Esophagus (tissue), 2 donors: ENCODE measurements around the gene DHX15. TPM values are rescaled to one million over a fixed set of nuclear protein-coding genes. Genes with fewer than 3 reads are reported as not detected.

ENCODE experiments used
- H3K27ac ChIP-seq, 2 donors: one replicate each; pipeline ENCODE4 v1.5.1; 2013; ENCODE audit warnings: low read depth in 2 of 2, mild to moderate bottlenecking in 2 of 2, inconsistent platforms in 1 of 2, low read length in 1 of 2, moderate library complexity in 1 of 2
- H3K27me3 ChIP-seq, 2 donors: one replicate each; pipeline ENCODE4 v1.6.1; 2013; ENCODE audit warnings: low read length in 2 of 2, control low read depth in 1 of 2, mild to moderate bottlenecking in 1 of 2; ENCODE audit not compliant: insufficient read depth in 2 of 2, control insufficient read depth in 1 of 2
- H3K36me3 ChIP-seq, 2 donors: one replicate each; pipeline ENCODE4 v1.6.1; 2013; ENCODE audit warnings: low read length in 1 of 2; ENCODE audit not compliant: control insufficient read depth in 2 of 2, insufficient read depth in 2 of 2
- H3K4me1 ChIP-seq, 2 donors: one replicate each; pipeline ENCODE4 v1.6.1; 2013; ENCODE audit warnings: low read length in 1 of 2; ENCODE audit not compliant: control insufficient read depth in 2 of 2, insufficient read depth in 2 of 2
- H3K4me3 ChIP-seq, 2 donors: one replicate each; pipeline ENCODE4 v1.5.1; 2013; ENCODE audit warnings: low read length in 2 of 2, mild to moderate bottlenecking in 2 of 2, low read depth in 1 of 2, moderate library complexity in 1 of 2
- H3K9me3 ChIP-seq, 2 donors: one replicate each; pipeline ENCODE4 v1.6.1; 2013; ENCODE audit warnings: mild to moderate bottlenecking in 2 of 2, low read depth in 1 of 2, low read length in 1 of 2, moderate library complexity in 1 of 2; ENCODE audit not compliant: control insufficient read depth in 2 of 2, insufficient read depth in 1 of 2
- WGBS, 2 donors: extraction: QIAGEN DNeasy Blood & Tissue Kit; methylation state at CpG; one replicate each; pipeline ENCODE4 v1.1.7; 2013; 5-methylcytosine and 5-hydroxymethylcytosine counted together
- polyA plus RNA-seq, 2 donors: library from polyadenylated mRNA; stranded (reverse); fragments of 200-250 nt; gene quantifications; one replicate each; pipeline ENCODE4 v1.2.3, GENCODE V29; 2013
- donor health status: healthy with polysubstance abuse.
- donor health status: Bipolar disorder and iron deficiency.

The DHX15 gene
- polyA plus RNA-seq, 2 donors = 43.5 to 59.3 TPM

DNA sequence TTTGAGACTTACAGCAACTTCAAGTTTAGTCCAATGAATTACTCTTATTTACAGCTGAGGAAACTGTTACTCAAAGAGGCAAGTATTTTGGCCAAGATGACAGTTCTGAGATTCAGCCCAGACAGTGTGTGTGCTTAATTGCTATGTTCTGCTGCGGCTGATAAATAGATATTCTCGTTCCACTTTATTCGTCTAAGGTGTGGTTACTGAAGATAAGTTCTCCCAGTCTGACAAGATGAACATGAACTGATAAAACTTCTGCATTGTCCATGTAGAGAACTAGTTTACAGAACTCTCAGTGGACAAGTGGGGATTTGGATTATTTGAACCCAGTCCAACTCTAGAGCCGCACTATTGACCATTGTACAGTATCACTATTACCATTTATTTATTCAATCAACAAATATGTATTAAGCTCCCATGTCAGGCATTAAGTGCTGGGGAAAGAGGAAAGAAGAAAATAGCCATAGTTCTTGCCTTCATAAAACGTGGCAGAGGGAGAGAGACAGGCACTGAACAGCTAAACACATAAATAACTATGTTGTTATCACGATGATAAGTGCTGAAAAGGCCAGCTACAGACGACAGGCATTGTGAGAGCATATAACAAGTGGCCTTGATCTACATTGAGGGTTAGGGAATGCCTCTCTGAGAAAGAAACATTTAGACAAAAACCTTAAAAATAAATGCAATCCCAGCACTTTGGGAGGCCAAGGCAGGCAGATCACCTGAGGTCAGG lies 4.0 kb upstream of the DHX15 start:
- no peaks in the 10 kb centered on the region for H3K36me3 ChIP-seq
- H3K27me3 ChIP-seq = no peaks in the 10 kb centered on the region
- H3K9me3 ChIP-seq = peaks cover 0 to 2% of the 10 kb centered on the region in 2 donors
- WGBS, 2 donors = 55 to 82% methylated on average over 7 of the region's 7 CpGs
- no peaks in the 10 kb centered on the region for H3K4me1 ChIP-seq
- no peak overlapping the region for H3K4me3 ChIP-seq
- no peak overlapping the region for H3K27ac ChIP-seq

DNA sequence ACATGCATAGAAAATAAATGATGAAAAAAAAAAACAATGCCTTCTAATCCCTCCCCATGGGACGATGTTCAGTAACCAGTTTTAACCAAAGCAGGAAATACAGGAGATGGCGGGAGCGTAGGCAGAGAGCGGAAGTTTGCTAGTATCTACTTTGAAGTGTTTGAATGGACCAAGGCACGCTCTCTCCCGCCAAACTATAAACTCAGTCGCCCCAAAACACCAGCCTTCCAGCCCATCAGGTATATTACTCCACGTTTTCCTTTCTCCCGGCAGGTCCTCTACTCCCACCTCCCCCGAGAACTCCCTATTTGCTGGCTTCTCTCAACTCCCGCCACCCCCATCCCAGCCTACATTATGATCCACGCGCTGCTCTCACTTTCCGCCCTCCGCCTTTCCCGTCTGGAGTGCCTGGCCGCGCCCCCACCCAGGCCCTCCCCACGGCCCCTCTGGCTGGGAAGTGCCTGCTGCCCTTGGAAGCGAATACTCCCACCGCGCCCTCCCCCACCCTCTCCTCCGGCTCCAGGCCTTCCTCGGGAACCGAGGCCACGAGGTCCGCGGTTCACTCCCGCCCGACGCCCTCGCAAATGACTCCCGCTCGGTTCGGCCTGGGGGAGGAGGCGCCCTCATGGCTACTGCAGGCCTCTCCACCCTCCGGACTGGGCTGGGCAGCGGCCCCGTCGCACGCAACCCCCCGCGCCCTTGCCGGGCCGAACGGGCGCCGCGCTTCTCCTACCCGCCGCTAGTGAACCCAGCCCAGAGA lies 723 bp downstream of the DHX15 start:
- peak overlapping the region; percentile 98 to 100 for H3K4me3 ChIP-seq
- peaks cover 0 to 3% of the 10 kb centered on the region in 2 donors for H3K4me1 ChIP-seq
- WGBS, 2 donors = 0 to 2% methylated on average over 35 to 51 of the region's 51 CpGs
- no peaks in the 10 kb centered on the region for H3K36me3 ChIP-seq
- H3K27ac ChIP-seq = peak overlapping the region; percentile 94 to 98
- H3K27me3 ChIP-seq = no peaks in the 10 kb centered on the region
- no peaks in the 10 kb centered on the region for H3K9me3 ChIP-seq

DNA sequence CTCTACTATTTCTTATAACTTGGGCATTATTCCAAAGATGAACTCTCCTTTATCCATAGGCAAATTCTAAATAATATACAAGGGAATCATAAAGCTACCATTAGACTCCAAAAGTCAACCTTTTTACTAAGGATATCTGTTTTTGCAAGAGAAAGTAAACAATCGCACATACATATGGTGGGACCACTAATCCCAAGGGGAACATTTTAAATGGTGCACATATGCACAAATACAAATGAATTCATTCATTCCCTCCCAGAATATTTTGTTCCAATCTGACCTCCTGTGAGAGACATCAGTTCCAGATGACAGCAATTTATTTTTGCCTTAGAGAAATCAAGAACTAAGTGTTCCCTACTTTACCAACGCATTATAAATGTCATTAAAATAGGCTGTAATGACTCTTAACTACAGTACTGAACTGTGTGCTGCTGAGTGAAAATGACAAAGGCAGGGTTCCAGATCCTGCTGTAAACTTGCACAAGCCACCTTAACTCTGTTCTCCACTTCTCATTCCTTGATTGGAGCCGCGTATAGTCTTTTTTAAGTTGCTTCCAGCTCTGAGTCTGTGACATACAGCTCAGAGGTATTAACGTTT lies 2.0 kb downstream of the DHX15 start:
- Histone ChIP-seq H3K27me3 (no peaks in the 10 kb centered on the region), H3K9me3 (no peaks in the 10 kb centered on the region), H3K4me3 (peak overlapping the region in 1 of 2 donors; percentile 98), H3K36me3 (no peaks in the 10 kb centered on the region), H3K4me1 (peaks cover 0 to 3% of the 10 kb centered on the region in 2 donors), H3K27ac (peak overlapping the region; percentile 15 to 54)
- WGBS, 2 donors = 10 to 11% methylated on average over 5 of the region's 5 CpGs

DNA sequence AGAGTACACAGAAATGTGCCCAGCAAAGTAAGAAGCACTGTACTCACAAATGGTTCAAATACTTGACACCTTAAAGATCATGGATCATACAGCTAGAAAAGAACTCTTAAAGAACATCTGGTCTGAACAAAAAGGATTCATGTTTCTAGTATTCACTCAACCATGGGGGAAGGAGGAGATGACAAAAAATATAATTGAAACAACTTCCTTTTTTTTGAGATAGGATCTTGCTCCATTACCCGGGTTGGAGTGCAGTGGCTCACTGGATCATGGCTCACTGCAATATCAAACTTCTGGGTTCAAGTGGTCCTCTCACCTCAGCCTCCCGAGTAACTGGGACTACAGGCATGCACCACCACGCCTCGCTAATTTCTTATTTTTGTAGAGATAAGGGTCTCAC lies 6.0 kb downstream of the DHX15 start:
- Histone ChIP-seq H3K9me3 (no peaks in the 10 kb centered on the region), H3K4me3 (no peak overlapping the region), H3K27me3 (no peaks in the 10 kb centered on the region), H3K4me1 (peaks cover 0 to 3% of the 10 kb centered on the region in 2 donors), H3K27ac (no peak overlapping the region), H3K36me3 (peaks cover 4 to 7% of the 10 kb centered on the region in 2 donors)
- 80 to 83% methylated on average over 4 of the region's 4 CpGs for WGBS, 2 donors

DNA sequence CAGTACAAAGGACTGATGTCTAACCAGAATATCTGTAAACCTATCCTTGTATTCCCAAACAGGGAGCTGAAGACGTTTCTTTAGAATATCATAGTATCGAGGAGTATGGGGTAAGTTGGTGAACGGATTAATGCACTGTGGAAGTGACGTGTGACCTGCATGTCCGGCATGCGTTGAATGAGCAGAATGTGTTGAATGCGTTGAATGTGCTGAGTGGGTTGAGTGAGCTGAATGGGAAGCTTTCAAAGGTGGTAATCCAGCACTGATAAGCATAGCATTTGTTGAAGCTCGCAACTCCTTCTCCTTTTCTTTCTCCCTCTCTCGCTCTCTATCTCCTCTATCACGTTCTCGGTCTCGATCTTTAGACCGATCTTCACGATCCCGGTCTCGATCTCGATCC lies 8.1 kb downstream of the DHX15 start:
- Histone ChIP-seq H3K27me3 (no peaks in the 10 kb centered on the region), H3K9me3 (no peaks in the 10 kb centered on the region), H3K4me1 (peaks cover 0 to 3% of the 10 kb centered on the region in 2 donors), H3K27ac (no peak overlapping the region), H3K4me3 (no peak overlapping the region), H3K36me3 (peaks cover 7% of the 10 kb centered on the region in 2 donors)
- 95 to 96% methylated on average over 17 of the region's 17 CpGs for WGBS, 2 donors

DNA sequence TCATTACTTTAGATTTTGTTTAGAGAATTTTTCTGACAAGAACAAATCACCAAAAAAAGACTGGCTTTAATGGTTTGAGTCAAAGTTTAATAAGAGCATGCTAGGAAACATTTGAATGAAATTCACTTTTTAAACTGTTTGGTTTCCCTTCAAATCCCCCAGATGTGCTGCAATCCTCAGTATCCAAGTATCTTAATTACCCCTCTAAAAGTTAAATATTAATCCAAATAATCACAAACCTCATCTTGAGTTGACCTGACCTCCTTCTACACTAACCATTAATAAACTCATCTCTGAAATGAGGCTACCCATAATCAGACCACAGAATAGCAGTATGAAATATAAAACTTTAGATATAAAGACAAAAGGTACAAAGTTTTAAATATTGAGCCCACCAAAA lies 10.1 kb downstream of the DHX15 start:
- no peak overlapping the region for H3K4me3 ChIP-seq
- no peaks in the 10 kb centered on the region for H3K9me3 ChIP-seq
- H3K27me3 ChIP-seq = no peaks in the 10 kb centered on the region
- no peak overlapping the region for H3K27ac ChIP-seq
- no peaks in the 10 kb centered on the region for H3K4me1 ChIP-seq
- peaks cover 7 to 9% of the 10 kb centered on the region in 2 donors for H3K36me3 ChIP-seq

DNA sequence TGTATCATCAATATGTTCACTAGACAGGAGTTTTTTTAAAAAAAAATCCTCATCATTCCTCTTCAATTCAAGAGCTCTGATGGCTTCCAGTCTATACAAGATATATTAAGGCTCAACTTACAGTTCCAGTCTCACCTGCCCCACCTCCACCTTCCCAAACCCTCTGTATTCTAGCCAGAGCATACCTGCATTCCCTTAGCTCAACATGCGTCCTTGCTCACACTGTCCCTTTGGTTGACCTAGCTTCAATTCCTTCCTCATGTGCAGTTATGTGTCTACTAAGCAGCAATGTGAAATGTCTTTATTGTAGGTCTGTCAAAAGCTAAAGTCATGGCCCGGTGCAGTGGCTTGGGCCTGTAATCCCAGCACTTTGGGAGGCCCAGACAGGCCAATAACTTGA lies 10.8 kb downstream of the DHX15 start:
- WGBS, 2 donors = 44 to 49% methylated on average over 2 of the region's 2 CpGs
- H3K4me1 ChIP-seq = no peaks in the 10 kb centered on the region
- no peaks in the 10 kb centered on the region for H3K9me3 ChIP-seq
- H3K4me3 ChIP-seq = no peak overlapping the region
- no peak overlapping the region for H3K27ac ChIP-seq
- H3K27me3 ChIP-seq = no peaks in the 10 kb centered on the region
- H3K36me3 ChIP-seq = peaks cover 7 to 9% of the 10 kb centered on the region in 2 donors

DNA sequence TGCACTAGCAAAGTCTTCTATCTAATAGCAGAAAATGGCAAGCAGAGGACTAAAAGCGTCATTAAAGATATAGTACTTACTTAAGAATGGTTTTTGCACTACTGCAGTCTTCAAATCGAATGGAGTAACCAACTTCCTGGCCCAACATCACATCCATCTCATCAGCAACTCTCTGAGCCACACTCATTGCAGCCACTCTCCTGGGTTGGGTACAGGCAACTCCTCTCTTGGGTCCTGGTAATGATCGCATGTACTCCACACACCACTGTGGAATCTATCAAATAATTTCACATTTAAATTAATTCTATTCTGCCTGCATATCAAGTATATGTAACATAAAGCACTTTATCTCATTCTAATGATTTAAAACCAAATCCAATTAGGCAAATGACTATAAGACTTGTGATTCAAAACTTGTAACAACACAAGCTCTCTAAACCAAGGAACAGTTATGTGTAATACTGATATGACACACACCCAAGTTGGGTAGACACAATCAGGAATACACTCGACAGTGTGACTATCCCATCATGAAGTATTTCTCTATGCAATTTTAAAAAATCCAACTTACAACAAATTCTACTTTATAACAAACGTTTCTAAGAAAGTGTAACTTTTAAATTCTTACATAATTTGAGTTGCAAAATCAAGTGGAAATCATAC lies 13.6 kb downstream of the DHX15 start:
- Histone ChIP-seq H3K9me3 (no peaks in the 10 kb centered on the region), H3K4me1 (no peaks in the 10 kb centered on the region), H3K27ac (no peak overlapping the region), H3K36me3 (peaks cover 4 to 6% of the 10 kb centered on the region in 2 donors), H3K27me3 (no peaks in the 10 kb centered on the region), H3K4me3 (no peak overlapping the region)
- WGBS, 2 donors = 74 to 77% methylated on average over 5 of the region's 5 CpGs

DNA sequence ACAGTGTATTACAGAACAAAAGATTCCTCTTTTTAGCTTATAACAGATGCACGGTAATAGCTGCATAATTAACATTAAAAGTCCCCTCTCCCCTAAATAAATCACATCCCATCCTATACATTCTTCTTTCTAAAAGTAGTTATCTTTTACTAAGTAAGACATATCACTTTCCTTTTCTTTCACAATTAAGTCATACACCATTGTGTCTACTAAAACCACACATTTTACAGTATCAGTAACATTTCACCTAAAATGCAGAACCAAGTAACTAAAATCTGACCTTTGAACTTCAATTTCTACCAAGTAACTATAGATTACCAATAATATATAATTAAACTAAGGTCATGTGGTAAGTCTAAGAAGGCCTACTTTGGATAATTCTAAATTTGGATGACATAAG lies 14.2 kb downstream of the DHX15 start:
- 67 to 71% methylated on average over 1 of the region's 1 CpG for WGBS, 2 donors

More for the DNA sequence above, 14.2 kb downstream of the DHX15 start:
- H3K36me3 ChIP-seq = peaks cover 4 to 6% of the 10 kb centered on the region in 2 donors
- H3K27ac ChIP-seq = no peak overlapping the region
- no peaks in the 10 kb centered on the region for H3K27me3 ChIP-seq
- no peaks in the 10 kb centered on the region for H3K9me3 ChIP-seq
- H3K4me1 ChIP-seq = no peaks in the 10 kb centered on the region
- no peak overlapping the region for H3K4me3 ChIP-seq
